GM23248 (cell line): ENCODE results near the gene SRGAP2B.
"Not testable (repeated sequence)": the region's sequence is repeated elsewhere in the genome, so short reads cannot be mapped to it uniquely, and the experiment has no call there.

Experiments
- EZH2 ChIP-seq: fragments of 200-600 bp; sonication (generic); IDR thresholded peaks from 2 replicates; pipeline ENCODE4 v1.6.1; 2018; ENCODE audit warnings: antibody characterized with exemption, mild to moderate bottlenecking; ENCODE audit not compliant: insufficient read depth, poor library complexity, severe bottlenecking
- EZH2phosphoT487 ChIP-seq: fragments of 200-600 bp; sonication (generic); IDR thresholded peaks from 2 replicates; pipeline ENCODE4 v1.6.1; 2018; ENCODE audit warnings: antibody characterized with exemption, moderate library complexity, mild to moderate bottlenecking, low read depth; ENCODE audit not compliant: insufficient read depth

- TF ChIP-seq EZH2, EZH2phosphoT487: not testable (repeated sequence)
These were observed 104.5 kb downstream of the SRGAP2B start for GRCh38 chr1:144990611-144991010.
